HEK293 (cell line): ENCODE data around the gene CTSH.
A peak's percentile ranks its signal among the peaks of the same experiment; 100 is the strongest.

Experiments used
- CTCF ChIA-PET: fragments of 350-600 bp; formaldehyde crosslinking; extraction: SDS; loops from one replicate; lab custom pipeline; 2021; ENCODE audit warnings: antibody characterized with exemption; lab: Yijun Ruan, JAX
- POLR2A ChIA-PET: fragments of 300-600 bp; formaldehyde crosslinking; extraction: SDS; loops from one replicate; lab custom pipeline; 2020; ENCODE audit warnings: antibody characterized with exemption, inconsistent platforms; lab: Yijun Ruan, JAX
- H3K27ac ChIP-seq: fragments of 200-500 bp; sonication (Bioruptor generic); 2 replicates; pipeline ENCODE4 v1.5.1; 2014; ENCODE audit warnings: low read depth, low read length, control low read depth, inconsistent platforms; ENCODE audit errors: extremely low read depth
- H3K36me3 ChIP-seq, 2 experiments: fragments of 200-500 bp in 1 of 2; sonication (Bioruptor generic) in 1 of 2; 1 replicate in 1 of 2; 2 replicates in 1 of 2; pipeline ENCODE4 v1.5.1; 2014 to 2017; ENCODE audit warnings: inconsistent platforms in 2 of 2, low read length in 2 of 2; ENCODE audit not compliant: control insufficient read depth in 2 of 2, insufficient read depth in 1 of 2
- H3K4me1 ChIP-seq: fragments of 200-500 bp; sonication (Bioruptor generic); 2 replicates; pipeline ENCODE4 v1.5.1; 2014; ENCODE audit warnings: mild to moderate bottlenecking, low read length, inconsistent platforms; ENCODE audit not compliant: control insufficient read depth, insufficient read depth
- H3K4me3 ChIP-seq: 2 replicates; pipeline ENCODE4 v1.5.1; 2011; ENCODE audit warnings: low read depth, mild to moderate bottlenecking, control low read depth, low read length, moderate library complexity
- H3K9me3 ChIP-seq: fragments of 200-500 bp; sonication (Bioruptor generic); 2 replicates; pipeline ENCODE4 v1.5.1; 2014; ENCODE audit warnings: low read depth, low read length, inconsistent platforms; ENCODE audit not compliant: control insufficient read depth, insufficient read depth
- KLF10 ChIP-seq: fragments of 450-650 bp; IDR thresholded peaks from 2 replicates; pipeline ENCODE4 v1.5.1; 2018; ENCODE audit warnings: missing biosample characterization, mild to moderate bottlenecking, missing genetic modification characterization
- KLF7 ChIP-seq: fragments of 450-650 bp; formaldehyde crosslinking; IDR thresholded peaks from 2 replicates; pipeline ENCODE4 v1.5.1; 2016; ENCODE audit warnings: missing biosample characterization, missing genetic modification characterization, borderline replicate concordance
- YY2 ChIP-seq: fragments of 450-650 bp; formaldehyde crosslinking; IDR thresholded peaks from 2 replicates; pipeline ENCODE4 v1.5.1; 2016; ENCODE audit warnings: missing biosample characterization, missing genetic modification characterization
- ZNF10 ChIP-seq: fragments of 450-650 bp; formaldehyde crosslinking; IDR thresholded peaks from 2 replicates; pipeline ENCODE4 v1.5.1; 2017; ENCODE audit warnings: missing biosample characterization, missing genetic modification characterization
- ZNF155 ChIP-seq: fragments of 450-650 bp; formaldehyde crosslinking; IDR thresholded peaks from 2 replicates; pipeline ENCODE4 v1.5.1; 2016; ENCODE audit warnings: missing biosample characterization, missing genetic modification characterization
- ZNF169 ChIP-seq: fragments of 450-650 bp; formaldehyde crosslinking; IDR thresholded peaks from 2 replicates; pipeline ENCODE4 v1.5.1; 2016; ENCODE audit warnings: missing biosample characterization, missing genetic modification characterization
- ZNF202 ChIP-seq: fragments of 450-650 bp; formaldehyde crosslinking; IDR thresholded peaks from 2 replicates; pipeline ENCODE4 v1.5.1; 2016; ENCODE audit warnings: missing biosample characterization, missing genetic modification characterization, borderline replicate concordance
- ZNF239 ChIP-seq: fragments of 450-650 bp; formaldehyde crosslinking; IDR thresholded peaks from 2 replicates; pipeline ENCODE4 v1.5.1; 2016; ENCODE audit warnings: missing biosample characterization, missing genetic modification characterization
- ZNF24 ChIP-seq: fragments of 450-650 bp; formaldehyde crosslinking; IDR thresholded peaks from 2 replicates; pipeline ENCODE4 v1.5.1; 2016; ENCODE audit warnings: missing biosample characterization, missing genetic modification characterization
- ZNF335 ChIP-seq: fragments of 450-650 bp; formaldehyde crosslinking; conservative IDR thresholded peaks from 2 replicates; pipeline ENCODE4 v1.5.1; 2016; ENCODE audit warnings: missing biosample characterization, missing genetic modification characterization
- ZNF366 ChIP-seq: fragments of 450-650 bp; formaldehyde crosslinking; conservative IDR thresholded peaks from 2 replicates; pipeline ENCODE4 v1.5.1; 2016; ENCODE audit warnings: missing biosample characterization, missing genetic modification characterization
- ZNF510 ChIP-seq: fragments of 450-650 bp; formaldehyde crosslinking; IDR thresholded peaks from 2 replicates; pipeline ENCODE4 v1.5.1; 2018; ENCODE audit warnings: mild to moderate bottlenecking, missing genetic modification characterization, missing biosample characterization; ENCODE audit not compliant: insufficient replicate concordance
- ZNF529 ChIP-seq: fragments of 450-650 bp; formaldehyde crosslinking; IDR thresholded peaks from 2 replicates; pipeline ENCODE4 v1.5.1; 2017; ENCODE audit warnings: missing genetic modification characterization, missing biosample characterization; ENCODE audit not compliant: insufficient replicate concordance
- ZNF549 ChIP-seq: fragments of 450-650 bp; IDR thresholded peaks from 2 replicates; pipeline ENCODE4 v1.5.1; 2018; ENCODE audit warnings: missing biosample characterization, missing genetic modification characterization, mild to moderate bottlenecking, inconsistent platforms, moderate library complexity
- ZNF658 ChIP-seq: fragments of 450-650 bp; formaldehyde crosslinking; IDR thresholded peaks from 2 replicates; pipeline ENCODE4; 2016; ENCODE audit warnings: missing biosample characterization, missing genetic modification characterization
- ZNF664 ChIP-seq: fragments of 450-650 bp; formaldehyde crosslinking; IDR thresholded peaks from 2 replicates; pipeline ENCODE4 v1.5.1; 2016; ENCODE audit warnings: missing biosample characterization, missing genetic modification characterization
- ZNF837 ChIP-seq: fragments of 450-650 bp; formaldehyde crosslinking; IDR thresholded peaks from 2 replicates; pipeline ENCODE4 v1.5.1; 2016; ENCODE audit warnings: missing biosample characterization, missing genetic modification characterization
- TF ChIP-seq, protein P1 (sequence below): fragments of 450-650 bp; formaldehyde crosslinking; IDR thresholded peaks from 2 replicates; pipeline ENCODE4 v1.5.1; 2016; ENCODE audit warnings: missing biosample characterization, missing genetic modification characterization
- TF ChIP-seq, protein P2 (sequence below): fragments of 450-650 bp; formaldehyde crosslinking; IDR thresholded peaks from 2 replicates; pipeline ENCODE4 v1.5.1; 2016; ENCODE audit warnings: missing biosample characterization, missing genetic modification characterization
- TF ChIP-seq, protein P3 (sequence below): IDR thresholded peaks from 2 replicates; pipeline ENCODE4 v1.6.1; 2011; ENCODE audit warnings: mild to moderate bottlenecking, low read depth, low read length, borderline replicate concordance

Gene CTSH

DNA sequence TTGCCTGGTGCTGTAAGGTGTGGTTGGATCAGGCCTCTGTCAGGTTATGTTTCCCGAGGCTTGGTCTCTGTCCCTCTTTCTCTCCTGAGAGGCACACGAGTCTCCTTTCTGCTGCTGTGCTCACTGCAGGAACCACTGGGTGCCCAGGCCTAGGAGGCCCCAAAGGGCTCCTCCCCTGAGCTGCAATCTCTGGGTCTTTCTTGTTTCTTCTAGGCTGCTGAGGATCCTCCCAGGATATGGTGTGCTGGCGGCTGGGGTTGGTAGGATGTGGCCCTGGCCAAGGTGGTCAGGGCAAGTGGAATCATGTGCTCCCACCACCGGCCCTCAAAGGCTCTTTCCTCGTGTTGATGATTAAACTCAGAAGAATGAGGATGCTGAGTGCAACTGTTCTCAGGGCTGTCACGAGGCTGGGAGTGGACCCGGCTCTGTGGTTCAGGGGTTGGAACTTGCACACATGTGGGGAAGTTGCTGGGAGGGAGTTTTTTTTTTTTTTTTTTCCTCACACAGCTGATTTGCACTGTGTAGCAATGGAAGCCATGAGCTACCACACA lies 43.6 kb upstream of the CTSH start:
- H3K9me3 ChIP-seq = no peaks in the 10 kb centered on the region
- no peak overlapping the region for H3K4me3 ChIP-seq
- TF ChIP-seq ZNF658 (tag by site-specific recombination) (no peak), YY2 (no peak), ZNF529 (tag by site-specific recombination) (no peak), KLF7 (no peak), ZNF202 (tag by site-specific recombination) (no peak), ZNF169 (tag by site-specific recombination) (no peak), ZNF239 (tag by site-specific recombination) (no peak), ZNF155 (no peak), ZNF24 (tag by site-specific recombination) (no peak), KLF10 (tag by site-specific recombination) (no peak), ZNF10 (tag by site-specific recombination) (no peak), ZNF837 (tag by site-specific recombination) (no peak)
- TF ChIP-seq, protein P1, sequence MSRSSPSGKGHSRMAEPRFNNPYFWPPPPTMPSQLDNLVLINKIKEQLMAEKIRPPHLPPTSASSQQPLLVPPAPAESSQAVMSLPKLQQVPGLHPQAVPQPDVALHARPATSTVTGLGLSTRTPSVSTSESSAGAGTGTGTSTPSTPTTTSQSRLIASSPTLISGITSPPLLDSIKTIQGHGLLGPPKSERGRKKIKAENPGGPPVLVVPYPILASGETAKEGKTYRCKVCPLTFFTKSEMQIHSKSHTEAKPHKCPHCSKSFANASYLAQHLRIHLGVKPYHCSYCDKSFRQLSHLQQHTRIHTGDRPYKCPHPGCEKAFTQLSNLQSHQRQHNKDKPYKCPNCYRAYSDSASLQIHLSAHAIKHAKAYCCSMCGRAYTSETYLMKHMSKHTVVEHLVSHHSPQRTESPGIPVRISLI (tag by site-specific recombination) = no peak
- TF ChIP-seq, protein P2, sequence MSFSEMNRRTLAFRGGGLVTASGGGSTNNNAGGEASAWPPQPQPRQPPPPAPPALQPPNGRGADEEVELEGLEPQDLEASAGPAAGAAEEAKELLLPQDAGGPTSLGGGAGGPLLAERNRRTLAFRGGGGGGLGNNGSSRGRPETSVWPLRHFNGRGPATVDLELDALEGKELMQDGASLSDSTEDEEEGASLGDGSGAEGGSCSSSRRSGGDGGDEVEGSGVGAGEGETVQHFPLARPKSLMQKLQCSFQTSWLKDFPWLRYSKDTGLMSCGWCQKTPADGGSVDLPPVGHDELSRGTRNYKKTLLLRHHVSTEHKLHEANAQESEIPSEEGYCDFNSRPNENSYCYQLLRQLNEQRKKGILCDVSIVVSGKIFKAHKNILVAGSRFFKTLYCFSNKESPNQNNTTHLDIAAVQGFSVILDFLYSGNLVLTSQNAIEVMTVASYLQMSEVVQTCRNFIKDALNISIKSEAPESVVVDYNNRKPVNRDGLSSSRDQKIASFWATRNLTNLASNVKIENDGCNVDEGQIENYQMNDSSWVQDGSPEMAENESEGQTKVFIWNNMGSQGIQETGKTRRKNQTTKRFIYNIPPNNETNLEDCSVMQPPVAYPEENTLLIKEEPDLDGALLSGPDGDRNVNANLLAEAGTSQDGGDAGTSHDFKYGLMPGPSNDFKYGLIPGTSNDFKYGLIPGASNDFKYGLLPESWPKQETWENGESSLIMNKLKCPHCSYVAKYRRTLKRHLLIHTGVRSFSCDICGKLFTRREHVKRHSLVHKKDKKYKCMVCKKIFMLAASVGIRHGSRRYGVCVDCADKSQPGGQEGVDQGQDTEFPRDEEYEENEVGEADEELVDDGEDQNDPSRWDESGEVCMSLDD = no peak
- TF ChIP-seq, all 188 proteins: peak for 0
- POLR2A ChIA-PET = interaction anchor here (0.6 kb wide), 1 partner anchor 16 kb away, joined by 3 read pairs; no protein-coding TSS in a partner anchor
- CTCF ChIA-PET = interaction anchor here (0.7 to 1.4 kb wide), 2 partner anchors 8 to 1902 kb away, joined by 3 to 10 read pairs; no protein-coding TSS in a partner anchor
- Histone ChIP-seq H3K36me3 (no peaks in the 10 kb centered on the region), H3K4me1 (no peaks in the 10 kb centered on the region), H3K27ac (no peak overlapping the region)

DNA sequence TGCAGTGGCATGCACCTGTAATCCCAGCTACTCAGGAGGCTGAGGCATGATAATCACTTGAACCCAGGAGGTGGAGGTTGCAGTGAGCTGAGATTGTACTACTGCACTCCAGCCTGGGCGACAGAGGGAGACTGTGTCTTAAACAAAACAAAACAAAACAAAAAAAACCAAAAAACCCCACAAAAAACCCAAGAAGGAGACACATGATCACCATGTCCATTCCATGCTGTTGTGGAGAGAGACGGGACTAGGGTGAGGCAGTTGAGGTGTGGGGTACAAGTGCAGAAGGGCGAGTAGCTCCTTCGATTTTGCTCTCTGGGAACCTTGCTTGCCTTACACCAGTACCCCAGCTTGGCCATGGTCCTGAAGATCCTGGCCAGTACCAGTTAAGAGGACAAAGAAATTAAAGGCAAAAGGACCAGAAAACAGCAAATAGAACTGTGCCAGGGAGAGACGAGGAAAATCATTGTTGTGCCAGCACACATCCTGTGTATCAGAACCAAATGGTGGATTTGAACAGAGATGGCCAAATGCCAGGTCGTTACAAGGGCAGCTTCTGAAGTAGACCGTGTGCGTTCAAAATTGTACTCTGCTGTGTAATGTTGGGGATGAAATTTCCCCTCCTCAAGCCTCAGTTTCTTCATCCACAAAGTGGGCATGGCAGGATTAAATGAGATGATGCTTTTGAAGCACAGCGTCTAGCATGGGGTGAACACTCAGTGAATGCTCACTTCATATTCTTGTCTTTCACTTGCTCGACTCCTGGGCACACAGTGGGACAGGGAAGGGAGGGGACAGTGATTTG lies 42.9 kb upstream of the CTSH start:
- CTCF ChIA-PET = interaction anchor here (0.7 kb wide), 1 partner anchor 78 kb away, joined by 5 read pairs; no protein-coding TSS in a partner anchor
- no peak for TF ChIP-seq ZNF510 (tag by site-specific recombination)
- peak; percentile 97 for TF ChIP-seq ZNF664 (tag by site-specific recombination)
- no peak for TF ChIP-seq ZNF335 (tag by site-specific recombination)
- TF ChIP-seq ZNF549 (tag by site-specific recombination) = no peak
- TF ChIP-seq, protein P3, sequence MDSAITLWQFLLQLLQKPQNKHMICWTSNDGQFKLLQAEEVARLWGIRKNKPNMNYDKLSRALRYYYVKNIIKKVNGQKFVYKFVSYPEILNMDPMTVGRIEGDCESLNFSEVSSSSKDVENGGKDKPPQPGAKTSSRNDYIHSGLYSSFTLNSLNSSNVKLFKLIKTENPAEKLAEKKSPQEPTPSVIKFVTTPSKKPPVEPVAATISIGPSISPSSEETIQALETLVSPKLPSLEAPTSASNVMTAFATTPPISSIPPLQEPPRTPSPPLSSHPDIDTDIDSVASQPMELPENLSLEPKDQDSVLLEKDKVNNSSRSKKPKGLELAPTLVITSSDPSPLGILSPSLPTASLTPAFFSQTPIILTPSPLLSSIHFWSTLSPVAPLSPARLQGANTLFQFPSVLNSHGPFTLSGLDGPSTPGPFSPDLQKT = no peak
- TF ChIP-seq ZNF366 (tag by site-specific recombination) = no peak
- POLR2A ChIA-PET = interaction anchor here (0.5 kb wide), 1 partner anchor 67 kb away, joined by 5 read pairs; no protein-coding TSS in a partner anchor
- H3K4me1 ChIP-seq = no peaks in the 10 kb centered on the region
- H3K9me3 ChIP-seq = no peaks in the 10 kb centered on the region
- no peaks in the 10 kb centered on the region for H3K36me3 ChIP-seq
- H3K4me3 ChIP-seq = no peak overlapping the region
- H3K27ac ChIP-seq = no peak overlapping the region
